PC-9 (cell line): ENCODE results near the gene ACBD5. TPM values are rescaled to one million over a fixed set of nuclear protein-coding genes. Genes with fewer than 3 reads are reported as not detected.

Experiments used
- BruUV-seq: library from RNA; stranded (reverse); fragments of 400-500 nt; replicated peaks from 2 replicates; lab custom pipeline; 2021; lab: Mats Ljungman, UMichigan
- CTCF ChIA-PET: fragments of 300-600 bp; sonication (Branson Sonifier 250); formaldehyde crosslinking; loops from one replicate; lab custom pipeline; 2022; ENCODE audit warnings: antibody characterized with exemption; lab: Charles Lee
- POLR2A ChIA-PET: fragments of 300-600 bp; sonication (Branson Sonifier 250); formaldehyde crosslinking; loops from one replicate; lab custom pipeline; 2022; ENCODE audit warnings: antibody characterized with exemption; ENCODE audit not compliant: unreplicated experiment; lab: Charles Lee
- DNase-seq, 2 experiments: peaks; one replicate each; pipeline versions ENCODE4 v3.0.0 to v3.0.0-alpha.2; 2015 to 2022; ENCODE audit warnings: mixed read lengths in 1 of 2
- H2AFZ ChIP-seq: fragments of 200-600 bp; sonication (generic); 2 replicates; pipeline ENCODE4 v1.8.1; 2017; ENCODE audit warnings: antibody characterized with exemption
- H3F3A ChIP-seq: fragments of 200-600 bp; sonication (generic); 2 replicates; pipeline ENCODE4 v1.8.1; 2017; ENCODE audit warnings: antibody characterized with exemption, mild to moderate bottlenecking, low read depth; ENCODE audit not compliant: insufficient read depth
- H3K27ac ChIP-seq: fragments of 200-600 bp; sonication (generic); 2 replicates; pipeline ENCODE4 v1.6.1; 2016; ENCODE audit warnings: mixed run types
- H3K27me3 ChIP-seq: fragments of 200-600 bp; sonication (generic); 2 replicates; pipeline ENCODE4 v1.6.1; 2016; ENCODE audit warnings: low read depth, mixed run types; ENCODE audit not compliant: insufficient read depth
- H3K36me3 ChIP-seq: fragments of 200-600 bp; sonication (generic); 2 replicates; pipeline ENCODE4 v1.6.1; 2016; ENCODE audit warnings: low read depth, mixed run types
- H3K4me1 ChIP-seq: fragments of 200-600 bp; sonication (generic); replicated peaks from 2 replicates; pipeline ENCODE4 v1.6.1; 2016; ENCODE audit warnings: mixed run types; ENCODE audit not compliant: insufficient read depth
- H3K4me2 ChIP-seq: fragments of 200-600 bp; sonication (generic); 2 replicates; pipeline ENCODE4 v1.6.1; 2017; ENCODE audit warnings: mixed run types
- H3K4me3 ChIP-seq: fragments of 200-600 bp; sonication (generic); 2 replicates; pipeline ENCODE4 v1.6.1; 2016; ENCODE audit warnings: mixed run types
- H3K79me2 ChIP-seq: fragments of 200-600 bp; sonication (generic); 2 replicates; pipeline ENCODE4 v1.6.1; 2017; ENCODE audit warnings: low read depth, mixed run types
- H3K9me2 ChIP-seq: fragments of 200-600 bp; sonication (generic); 2 replicates; pipeline ENCODE4 v1.8.1; 2017; ENCODE audit warnings: mild to moderate bottlenecking; ENCODE audit not compliant: insufficient read depth
- H3K9me3 ChIP-seq: fragments of 200-600 bp; sonication (generic); 2 replicates; pipeline ENCODE4 v1.8.1; 2016; ENCODE audit warnings: low read depth; ENCODE audit not compliant: insufficient read depth
- H4K20me1 ChIP-seq: fragments of 200-600 bp; sonication (generic); 2 replicates; pipeline ENCODE4 v1.8.1; 2017; ENCODE audit not compliant: insufficient read depth
- EZH2 ChIP-seq: fragments of 200-600 bp; sonication (generic); IDR thresholded peaks from 2 replicates; pipeline ENCODE4 v1.8.0; 2017; ENCODE audit warnings: antibody characterized with exemption, low read depth
- intact Hi-C: fragments of 100-400 bp; cut with micrococcal nuclease; formaldehyde crosslinking; loops from one replicate; pipeline ENCODE4 v1.10.0; 2022; ENCODE audit not compliant: unreplicated experiment
- total RNA-seq: library from RNA; stranded (reverse); gene quantifications from 2 replicates; pipeline ENCODE4 v1.2.3, GENCODE V29; 2021
- TF ChIP-seq, protein P1 (sequence below): fragments of 200-600 bp; sonication (generic); conservative IDR thresholded peaks from 2 replicates; pipeline ENCODE4 v1.6.1; 2017; ENCODE audit warnings: mixed run types, antibody characterized with exemption, mild to moderate bottlenecking, moderate library complexity

The ACBD5 gene
- total RNA-seq, 1 experiment from 2014 or later = 17.2 TPM

DNA sequence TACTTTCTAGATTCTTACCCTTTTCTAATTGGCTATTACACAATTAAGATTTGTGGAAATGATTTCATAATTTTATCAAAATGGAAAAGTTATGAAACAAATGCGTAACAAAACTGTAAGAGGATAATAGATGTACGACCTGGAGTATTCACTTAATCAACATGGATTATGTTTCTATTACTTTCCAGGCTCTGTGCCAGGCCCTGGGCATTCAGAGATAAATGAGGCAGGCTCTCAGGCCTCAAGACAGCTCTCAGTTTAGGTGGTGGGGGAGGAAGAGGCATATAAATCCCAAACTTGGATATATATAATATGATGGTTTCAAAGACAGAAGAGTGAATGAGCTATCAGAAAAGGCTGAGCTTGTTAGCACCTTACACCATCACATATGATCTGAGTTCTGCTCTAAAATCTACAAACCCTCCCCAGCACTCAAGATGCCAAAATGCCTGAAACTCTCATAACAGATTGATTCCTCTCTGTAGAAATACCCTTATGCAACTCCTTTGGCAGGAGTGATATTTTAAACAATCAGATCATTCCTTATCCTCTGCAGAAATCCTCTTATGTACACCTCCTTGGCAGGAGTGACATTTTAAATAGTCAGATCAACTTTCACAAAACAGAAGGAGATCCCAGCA, 42.5 kb downstream of the ACBD5 start:
- TF ChIP-seq, protein P1, sequence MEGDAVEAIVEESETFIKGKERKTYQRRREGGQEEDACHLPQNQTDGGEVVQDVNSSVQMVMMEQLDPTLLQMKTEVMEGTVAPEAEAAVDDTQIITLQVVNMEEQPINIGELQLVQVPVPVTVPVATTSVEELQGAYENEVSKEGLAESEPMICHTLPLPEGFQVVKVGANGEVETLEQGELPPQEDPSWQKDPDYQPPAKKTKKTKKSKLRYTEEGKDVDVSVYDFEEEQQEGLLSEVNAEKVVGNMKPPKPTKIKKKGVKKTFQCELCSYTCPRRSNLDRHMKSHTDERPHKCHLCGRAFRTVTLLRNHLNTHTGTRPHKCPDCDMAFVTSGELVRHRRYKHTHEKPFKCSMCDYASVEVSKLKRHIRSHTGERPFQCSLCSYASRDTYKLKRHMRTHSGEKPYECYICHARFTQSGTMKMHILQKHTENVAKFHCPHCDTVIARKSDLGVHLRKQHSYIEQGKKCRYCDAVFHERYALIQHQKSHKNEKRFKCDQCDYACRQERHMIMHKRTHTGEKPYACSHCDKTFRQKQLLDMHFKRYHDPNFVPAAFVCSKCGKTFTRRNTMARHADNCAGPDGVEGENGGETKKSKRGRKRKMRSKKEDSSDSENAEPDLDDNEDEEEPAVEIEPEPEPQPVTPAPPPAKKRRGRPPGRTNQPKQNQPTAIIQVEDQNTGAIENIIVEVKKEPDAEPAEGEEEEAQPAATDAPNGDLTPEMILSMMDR = no peak
- TF ChIP-seq EZH2 = no peak
- Histone ChIP-seq H3K79me2 (no peaks in the 10 kb centered on the region), H3K36me3 (no peaks in the 10 kb centered on the region), H2AFZ (no peak overlapping the region), H3K27ac (no peak overlapping the region), H3K9me3 (no peaks in the 10 kb centered on the region), H3K4me3 (no peak overlapping the region), H3F3A (no peaks in the 10 kb centered on the region), H3K27me3 (no peaks in the 10 kb centered on the region), H3K9me2 (no peaks in the 10 kb centered on the region), H3K4me1 (no peaks in the 10 kb centered on the region), H4K20me1 (no peaks in the 10 kb centered on the region), H3K4me2 (no peak overlapping the region)
- intact Hi-C loops = no loop called here
- no TSS peak for BruUV-seq
- CTCF ChIA-PET = no interaction called here
- POLR2A ChIA-PET = no interaction called here
- DNase-seq = no peak

DNA sequence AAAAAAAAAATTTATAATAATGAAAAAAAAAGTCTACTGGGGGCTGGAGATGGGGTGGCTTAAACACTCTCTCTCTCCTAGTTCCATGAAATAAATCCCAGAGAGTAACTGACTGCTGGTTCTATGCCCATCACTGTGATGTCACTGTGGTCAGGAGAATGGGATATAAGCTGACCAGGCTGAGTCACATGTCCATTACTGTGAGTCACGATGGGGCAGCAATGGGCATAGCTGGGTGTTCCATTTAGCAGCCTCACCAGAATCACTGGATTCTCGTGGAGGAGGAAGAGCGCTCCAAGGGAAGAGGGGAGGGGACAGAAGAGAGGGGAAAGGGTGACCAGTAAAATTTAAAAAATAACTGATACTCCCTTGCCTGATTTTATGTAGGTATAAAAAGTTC, 48.3 kb downstream of the ACBD5 start:
- POLR2A ChIA-PET = interaction anchor here (0.6 kb wide), 4 partner anchors 10 to 437 kb away, joined by 4 to 7 read pairs (median 4); no protein-coding TSS in a partner anchor
- intact Hi-C loops = loop anchor here (2.0 kb wide), 1 partner anchor 51 kb away; no protein-coding TSS in a partner anchor
- no TSS peak for BruUV-seq
- no peaks in the 10 kb centered on the region for H4K20me1 ChIP-seq
- H3K79me2 ChIP-seq = no peaks in the 10 kb centered on the region
- CTCF ChIA-PET = interaction anchor here (0.5 kb wide), 1 partner anchor 10 kb away, joined by 4 read pairs; no protein-coding TSS in a partner anchor
- DNase-seq = peak; percentile 45 to 52
- no peaks in the 10 kb centered on the region for H3K36me3 ChIP-seq
- H3K4me2 ChIP-seq = no peak overlapping the region
- H3K4me3 ChIP-seq = no peak overlapping the region
- no peak overlapping the region for H3K27ac ChIP-seq
- H3F3A ChIP-seq = no peaks in the 10 kb centered on the region
- H3K9me2 ChIP-seq = no peaks in the 10 kb centered on the region
- H3K9me3 ChIP-seq = no peaks in the 10 kb centered on the region
- H2AFZ ChIP-seq = no peak overlapping the region
- no peaks in the 10 kb centered on the region for H3K27me3 ChIP-seq
- H3K4me1 ChIP-seq = no peaks in the 10 kb centered on the region
- TF ChIP-seq EZH2 = no peak
- TF ChIP-seq, protein P1 = no peak

DNA sequence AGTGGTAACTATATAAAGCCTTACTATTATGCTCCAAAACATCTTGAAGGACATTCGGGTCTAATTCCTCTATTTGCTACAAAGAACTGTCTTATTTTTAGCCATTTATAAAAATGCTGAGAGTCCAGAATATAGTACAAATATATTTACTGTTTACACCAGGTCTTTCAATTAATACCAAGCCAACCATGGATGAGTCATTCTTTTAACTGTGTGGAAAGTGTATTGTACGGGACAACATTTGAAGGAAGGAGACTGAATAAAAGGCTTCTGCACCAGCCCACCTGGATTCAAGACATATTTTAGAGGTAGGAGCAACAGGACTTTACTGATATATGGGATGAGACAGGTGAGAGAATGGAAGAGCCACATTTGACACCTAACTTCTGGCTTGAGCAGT, 50.1 kb downstream of the ACBD5 start:
- ChIA-PET POLR2A (no interaction called here), CTCF (no interaction called here)
- TF ChIP-seq, protein P1 = no peak
- TF ChIP-seq EZH2 = no peak
- Histone ChIP-seq H2AFZ (no peak overlapping the region), H3K27me3 (no peaks in the 10 kb centered on the region), H3K4me2 (no peak overlapping the region), H3K9me2 (no peaks in the 10 kb centered on the region), H3K79me2 (no peaks in the 10 kb centered on the region), H3K4me1 (no peaks in the 10 kb centered on the region), H3K36me3 (no peaks in the 10 kb centered on the region), H3K4me3 (no peak overlapping the region), H4K20me1 (no peaks in the 10 kb centered on the region), H3F3A (0 out of 2 replicates have a peak, but pooled peaks cover 4% of the 10 kb centered on the region), H3K9me3 (no peaks in the 10 kb centered on the region), H3K27ac (no peak overlapping the region)
- DNase-seq = no peak
- intact Hi-C loops = no loop called here
- no TSS peak for BruUV-seq
